ENCODE results near the gene TP53BP1.

Gene TP53BP1

DNA sequence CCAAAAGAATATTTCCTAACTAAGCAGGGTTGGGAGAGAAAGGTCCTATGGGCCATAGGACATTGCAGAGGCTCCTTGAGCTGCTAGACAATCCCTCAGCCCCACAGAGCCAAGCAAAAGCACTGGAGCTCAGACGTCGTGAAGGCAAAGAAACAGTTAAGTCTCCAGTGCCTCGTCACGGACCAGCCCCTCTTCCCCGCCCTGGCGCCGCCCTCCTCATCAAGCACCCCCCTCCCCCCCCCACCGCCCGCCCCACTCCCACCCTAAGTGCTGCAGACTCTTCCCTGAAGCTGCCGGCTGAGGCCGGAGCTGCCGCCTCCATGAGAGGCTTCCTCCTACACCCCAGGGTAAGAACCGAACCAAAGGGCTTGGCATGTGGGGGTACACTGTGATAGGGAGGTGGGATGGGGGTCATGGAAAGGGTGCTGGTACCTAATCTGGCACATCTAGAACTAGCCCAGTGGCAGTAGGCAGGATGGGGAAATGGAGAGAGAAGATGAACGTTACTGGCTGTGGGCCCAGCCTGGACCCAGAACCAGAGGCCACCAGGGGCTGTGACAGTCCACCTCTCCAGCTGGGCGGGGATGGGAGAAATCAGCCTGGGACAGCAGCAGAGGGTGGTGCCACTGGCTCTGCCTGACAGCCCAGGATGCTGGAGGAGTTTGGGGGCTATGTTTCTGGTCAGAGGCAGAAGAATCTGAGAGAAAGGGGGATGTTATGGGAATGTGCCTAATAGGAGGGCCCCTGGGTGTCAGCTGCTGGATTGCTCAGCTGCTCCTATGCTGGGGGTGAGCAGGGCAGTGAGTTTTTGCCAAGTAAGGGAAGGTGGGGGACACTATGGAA, 24.6 kb upstream of the TP53BP1 start, which contains the start of gene MAP1A:
TSS of gene MAP1A (plus strand) at position 255 of the 843 bp plus-strand sequence. CDS start 3,866 bp downstream, outside the sequence.
- DNase-seq: peak; percentile 48

DNA sequence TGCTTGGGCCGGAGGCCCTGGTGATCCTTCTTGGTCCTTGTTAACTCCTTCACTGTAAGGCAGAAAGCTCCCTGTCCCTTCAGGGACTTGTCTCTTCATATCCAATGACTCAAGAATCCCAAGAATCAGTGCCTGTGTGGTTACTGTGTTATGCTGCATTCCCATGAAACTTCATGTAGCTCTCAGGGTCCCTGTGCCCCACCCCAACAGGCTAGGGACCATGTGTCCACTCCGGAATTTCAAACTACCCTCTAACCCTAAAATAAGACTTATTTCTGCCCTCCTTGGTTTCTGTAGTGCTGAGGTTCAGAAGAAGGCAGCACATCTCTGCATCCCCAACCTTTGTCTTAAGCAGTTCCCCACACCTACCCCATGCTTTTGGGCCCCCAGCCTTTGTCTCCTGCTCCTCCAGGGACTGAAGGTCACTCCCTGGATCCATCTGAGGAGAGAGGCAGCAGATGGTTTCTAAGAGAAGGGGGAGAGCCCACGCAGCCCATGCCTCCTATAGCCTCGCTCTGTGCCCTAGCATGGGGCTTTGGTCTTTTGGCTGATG, 23.9 kb upstream of the TP53BP1 start:
- DNase-seq: no peak

DNA sequence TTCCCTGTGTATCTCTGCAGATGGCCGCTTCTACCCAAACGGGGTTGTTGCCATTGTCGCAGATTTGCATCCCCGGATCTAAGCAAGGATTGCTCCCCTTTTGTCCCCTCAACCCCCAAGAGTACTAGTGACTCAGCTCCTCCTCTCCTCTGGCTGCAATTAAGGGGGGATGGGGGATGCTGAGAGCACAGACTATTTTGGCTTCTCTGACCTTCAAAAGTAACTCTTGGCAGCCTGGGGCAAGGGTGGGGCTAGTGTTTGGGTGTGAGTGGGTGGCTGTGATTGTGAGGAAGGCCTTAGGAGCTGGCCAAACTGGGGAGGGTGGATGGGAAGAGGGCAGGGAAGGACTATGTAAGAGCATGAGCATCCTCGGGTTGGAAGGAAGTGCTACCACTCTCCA, 23.2 kb upstream of the TP53BP1 start:
- DNase-seq: no peak

DNA sequence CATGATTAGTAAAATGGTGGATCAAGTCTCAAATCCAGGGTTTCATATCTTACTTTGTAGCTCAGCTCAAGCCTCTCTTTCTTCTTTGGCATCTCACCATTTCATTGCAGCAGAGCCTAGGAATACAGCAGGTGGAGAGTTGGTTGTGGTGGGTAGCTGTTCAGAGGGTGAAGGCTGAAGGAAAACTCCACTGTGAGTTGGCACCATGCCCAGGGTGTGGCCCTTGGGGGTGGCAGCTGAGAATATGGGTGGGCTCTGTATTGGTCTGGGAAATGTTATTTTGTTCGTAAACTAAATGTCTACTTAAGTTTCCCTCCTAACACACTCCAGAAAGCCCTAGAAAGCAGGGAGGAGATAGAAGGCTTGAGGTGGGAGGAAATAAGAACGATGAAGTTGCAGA, 22.8 kb upstream of the TP53BP1 start:
- DNase-seq: no peak

DNA sequence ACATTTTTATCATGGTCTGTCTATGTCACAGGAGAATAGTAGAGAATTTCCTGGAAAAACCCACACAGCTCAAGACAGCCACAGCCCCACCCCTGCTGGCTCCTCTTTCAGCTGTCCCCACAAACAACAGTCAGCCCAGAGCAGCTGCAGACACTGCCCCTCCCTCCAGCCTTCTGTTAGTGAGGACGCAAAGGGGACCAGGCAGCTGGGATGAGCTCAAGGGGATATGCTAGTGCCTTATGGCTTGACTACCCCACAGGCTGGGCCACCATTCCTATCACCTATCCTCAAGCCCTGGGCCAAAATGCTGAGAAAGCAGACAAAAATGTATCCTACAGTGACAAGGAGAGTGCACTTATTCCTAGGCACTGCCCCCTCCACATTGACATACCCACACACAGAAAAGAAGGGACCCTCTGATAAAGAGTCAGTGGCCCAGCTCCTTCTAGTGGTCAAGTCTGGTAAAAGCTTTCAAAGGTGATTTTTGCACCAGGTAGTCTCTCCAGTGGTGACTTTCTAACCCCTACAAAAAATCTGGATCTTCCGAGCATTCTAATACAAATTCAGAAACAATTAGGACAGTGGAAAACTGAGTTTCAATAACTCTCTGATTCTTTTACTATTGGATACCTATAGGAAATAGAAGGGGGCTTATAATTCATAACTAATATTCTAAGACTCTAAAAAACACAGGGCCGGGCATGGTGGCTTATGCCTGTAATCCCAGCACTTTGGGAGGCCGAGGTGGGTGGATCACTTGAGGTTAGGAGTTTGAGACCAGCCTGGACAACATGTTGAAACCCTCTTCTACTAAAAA, 21.5 kb upstream of the TP53BP1 start:
- DNase-seq: peak; percentile 3

DNA sequence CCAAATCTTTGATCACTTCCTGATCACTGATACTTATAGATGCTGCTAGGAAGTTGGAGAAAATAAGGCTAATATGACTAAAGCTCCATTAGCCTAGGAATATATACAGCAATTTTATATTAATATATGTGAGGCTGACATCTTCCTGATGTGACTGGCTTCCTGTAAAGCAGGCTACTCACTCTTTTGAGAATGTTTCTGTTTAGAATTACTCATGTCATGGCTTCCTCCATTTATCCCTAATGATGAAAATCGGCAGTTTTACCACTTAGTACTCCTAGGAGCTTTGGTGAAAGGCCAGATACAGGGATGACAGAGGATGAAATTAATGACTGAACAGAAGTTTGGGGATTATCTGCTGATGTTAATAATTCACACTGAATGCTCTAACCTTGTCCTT, 20.6 kb upstream of the TP53BP1 start:
- DNase-seq: no peak

DNA sequence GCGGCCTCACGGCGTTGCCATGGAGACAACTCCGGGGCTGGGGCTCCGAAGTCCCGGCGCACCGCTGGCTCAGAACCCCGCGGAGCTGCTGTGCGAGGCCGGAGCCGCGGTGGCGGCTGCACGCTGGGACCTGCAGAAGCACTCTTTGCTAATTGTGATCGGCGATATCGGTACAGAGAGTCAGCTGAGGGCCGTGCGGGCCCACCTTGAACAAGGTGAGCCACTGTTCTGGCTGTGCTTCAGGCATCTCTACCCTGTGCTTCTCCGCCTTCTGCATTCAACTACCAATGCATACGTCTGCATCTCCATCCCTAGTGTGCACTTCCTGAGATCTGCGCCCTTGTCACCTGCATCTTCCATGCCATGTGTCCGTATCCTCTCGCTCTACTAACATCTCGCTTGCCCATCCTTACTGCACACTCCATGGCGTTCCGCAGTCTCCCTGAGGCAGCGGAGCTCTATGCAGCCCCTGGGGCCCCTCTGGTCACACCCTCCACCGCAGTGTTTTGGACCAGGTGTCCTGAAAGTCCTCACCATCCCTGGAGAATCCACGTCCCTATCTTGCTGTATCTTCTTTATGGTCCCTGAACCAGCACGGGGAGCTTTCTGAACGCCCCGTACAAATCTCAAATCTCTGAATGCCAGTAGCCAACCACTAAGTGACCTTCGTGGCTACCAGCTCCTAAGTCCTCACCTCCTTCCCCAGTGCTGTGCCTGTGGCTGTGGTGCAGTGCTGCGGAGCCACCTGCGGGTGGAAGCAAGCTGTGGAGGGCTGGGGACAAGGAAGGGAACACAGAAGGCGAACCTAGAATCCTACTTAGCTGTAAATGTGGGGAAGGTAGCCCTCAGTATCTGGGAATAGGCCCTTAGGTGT, 18.3 kb upstream of the TP53BP1 start:
- peak; percentile 72 for DNase-seq

DNA sequence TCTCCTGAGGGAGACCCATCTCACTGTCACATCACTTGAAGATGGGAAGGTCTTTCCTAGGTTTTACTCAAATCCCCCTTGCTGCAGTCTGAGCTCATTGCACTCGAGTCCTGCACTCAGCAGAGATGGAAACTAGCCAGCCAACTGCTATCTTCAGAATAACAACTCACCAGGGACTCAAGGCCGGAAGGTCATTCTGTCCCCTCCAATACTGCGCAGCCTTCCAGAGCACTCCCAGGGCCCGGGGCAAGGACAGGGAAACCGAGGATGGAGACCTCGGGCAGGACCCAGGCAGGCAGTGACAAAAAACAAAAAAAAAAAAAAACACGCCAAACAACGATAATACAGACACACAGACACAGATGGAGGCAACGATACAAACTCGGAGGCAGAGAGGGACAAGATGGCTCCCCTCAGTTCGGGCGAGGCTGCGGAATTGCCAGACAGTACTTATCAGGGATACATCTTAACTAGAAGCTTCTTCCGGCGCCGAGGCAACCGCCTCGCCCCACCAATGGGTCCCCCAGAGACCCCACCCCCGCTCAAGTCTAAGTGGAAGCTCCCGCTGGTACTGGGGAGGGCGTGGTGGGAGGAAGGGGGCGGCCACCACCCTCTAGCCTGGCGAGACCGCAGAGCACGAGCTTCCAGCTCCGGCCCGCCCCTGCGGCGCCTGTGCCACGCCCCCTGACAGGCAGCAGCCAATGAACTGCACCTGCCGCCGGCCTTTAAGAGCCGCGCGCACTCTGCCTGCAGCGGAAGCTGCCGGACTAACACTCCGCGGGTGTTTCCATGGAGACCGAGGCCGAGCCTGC, 17.4 kb upstream of the TP53BP1 start:
- DNase-seq: peak; percentile 93

DNA sequence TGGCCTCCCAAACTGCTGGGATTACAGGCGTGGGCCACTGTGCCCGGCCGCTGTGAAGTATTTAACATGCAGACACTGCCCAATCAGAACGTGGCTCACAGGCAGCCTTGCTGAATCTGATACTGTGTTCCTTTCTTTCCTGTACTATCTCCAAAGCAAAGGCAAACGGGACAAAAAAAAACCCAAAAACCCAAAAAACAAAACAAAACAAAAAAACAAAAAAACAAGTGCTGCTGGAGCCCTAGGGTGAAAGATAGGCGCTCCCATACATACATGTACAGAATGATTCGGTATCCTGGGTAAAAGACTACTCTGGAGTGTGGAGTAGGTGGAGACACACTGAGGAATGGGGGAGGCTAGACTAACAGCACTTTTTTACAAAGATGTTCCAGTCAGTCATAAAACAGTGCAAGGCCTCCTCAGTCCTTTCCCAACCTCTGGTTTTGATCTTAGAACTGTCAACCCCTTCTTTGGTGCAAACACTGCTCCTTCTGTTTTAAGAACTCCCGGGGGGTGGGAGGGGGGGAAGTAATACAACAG, 16.8 kb upstream of the TP53BP1 start:
- DNase-seq: no peak

DNA sequence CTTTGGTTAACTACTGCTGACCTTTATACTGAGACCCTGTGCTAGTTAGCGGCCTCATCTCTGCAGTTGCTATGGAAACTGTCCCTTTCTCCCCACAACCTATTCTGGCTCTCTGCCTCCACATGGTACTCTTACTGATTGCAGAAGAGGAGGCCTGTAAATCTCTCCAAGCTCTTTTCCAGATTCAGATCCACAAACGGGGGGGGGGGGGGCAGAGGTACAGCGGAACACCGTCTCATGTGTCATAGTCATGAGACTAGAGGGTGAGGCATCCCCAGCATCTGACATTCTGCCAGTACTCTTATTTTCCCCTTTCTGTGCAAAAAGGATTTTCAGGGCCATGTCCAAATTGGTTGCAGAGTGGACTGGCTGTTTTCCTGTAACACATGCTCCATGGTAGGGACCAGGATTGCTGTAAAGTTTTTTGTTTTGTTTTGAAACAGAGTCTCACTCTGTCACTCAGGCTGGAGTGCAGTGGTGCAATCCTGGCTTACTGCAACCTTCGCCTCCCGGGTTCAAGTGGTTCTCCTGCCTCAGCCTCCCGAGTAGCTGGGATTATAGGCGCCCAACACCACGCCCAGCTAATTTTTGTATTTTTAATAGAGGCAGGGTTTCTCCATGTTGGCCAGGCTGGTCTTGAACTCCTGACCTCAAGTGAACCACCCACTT, 16.2 kb upstream of the TP53BP1 start:
- DNase-seq: peak; percentile 62

DNA sequence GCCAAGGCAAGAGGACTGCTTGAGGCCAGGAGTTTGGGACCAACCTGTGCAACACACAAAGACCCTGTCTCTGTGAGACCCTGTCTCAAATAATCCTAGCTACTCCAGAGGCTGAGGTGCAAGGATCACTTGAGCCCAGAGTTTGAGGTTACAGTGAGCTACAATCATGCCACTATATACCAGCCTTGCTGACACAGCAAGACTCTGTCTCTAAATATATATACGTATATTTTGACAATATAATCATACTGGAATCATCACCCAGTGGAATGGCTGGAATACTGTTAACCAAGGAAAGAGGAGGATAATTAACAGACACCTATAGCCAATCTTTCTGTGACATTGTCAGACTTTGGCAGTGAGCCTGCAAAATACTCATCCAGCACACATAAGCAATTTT, 15.5 kb upstream of the TP53BP1 start:
- no peak for DNase-seq

DNA sequence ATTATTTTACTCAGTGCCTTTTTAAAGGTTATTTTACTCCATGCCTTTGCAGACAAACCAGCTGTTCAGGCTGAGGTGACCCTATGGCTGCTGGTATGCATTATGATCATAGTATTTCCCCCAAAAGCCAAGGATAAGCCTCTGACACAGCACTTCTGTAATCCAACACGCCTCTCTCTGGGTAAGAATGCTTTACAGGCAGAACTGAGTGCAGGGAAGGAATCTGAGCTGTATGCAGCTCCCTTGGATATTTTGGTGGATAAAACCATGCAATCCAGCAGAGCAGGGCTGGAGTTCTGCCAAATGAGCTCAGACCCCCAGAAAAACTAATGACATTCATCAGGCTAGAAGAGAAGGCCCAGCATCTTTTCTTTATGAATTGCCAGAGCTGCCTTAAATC, 12.8 kb upstream of the TP53BP1 start:
- no peak for DNase-seq

DNA sequence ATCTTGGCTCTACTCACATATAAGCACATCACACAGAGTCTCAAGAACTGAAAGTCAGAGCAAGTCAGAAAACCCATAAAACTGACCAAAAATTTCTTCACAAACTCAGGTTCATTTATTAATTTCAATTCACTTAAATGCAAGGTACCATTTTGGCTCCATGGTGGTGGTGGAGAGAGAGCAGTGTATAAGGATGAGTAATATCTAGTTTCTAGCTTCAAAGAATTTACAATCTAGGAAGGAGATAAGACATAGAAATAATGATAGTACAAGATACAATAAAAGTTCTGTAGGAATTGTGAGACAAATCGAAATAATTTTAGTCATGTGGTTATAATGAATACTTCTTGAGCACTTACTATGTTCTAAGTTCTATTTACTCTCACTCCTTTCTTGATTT, 6.7 kb upstream of the TP53BP1 start:
- DNase-seq: no peak

DNA sequence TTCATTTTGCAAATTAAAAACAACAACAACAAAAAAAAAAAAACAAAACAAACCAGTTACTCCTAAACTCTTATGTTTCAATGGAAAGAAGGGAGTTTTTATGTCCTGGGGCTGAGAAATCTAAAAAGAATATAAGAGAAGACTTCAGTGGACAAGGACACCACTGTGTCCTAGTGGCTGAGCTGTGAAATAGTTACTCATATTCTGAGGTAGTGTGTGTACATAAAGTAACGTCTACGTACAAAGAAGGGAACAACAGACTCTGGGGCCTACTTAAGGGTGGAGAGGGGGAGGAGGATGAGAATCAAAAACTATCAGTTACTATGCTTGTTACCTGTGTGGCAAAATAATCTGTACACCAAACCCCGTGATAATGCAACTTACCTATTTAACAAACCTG, 6.0 kb upstream of the TP53BP1 start:
- no peak for DNase-seq

DNA sequence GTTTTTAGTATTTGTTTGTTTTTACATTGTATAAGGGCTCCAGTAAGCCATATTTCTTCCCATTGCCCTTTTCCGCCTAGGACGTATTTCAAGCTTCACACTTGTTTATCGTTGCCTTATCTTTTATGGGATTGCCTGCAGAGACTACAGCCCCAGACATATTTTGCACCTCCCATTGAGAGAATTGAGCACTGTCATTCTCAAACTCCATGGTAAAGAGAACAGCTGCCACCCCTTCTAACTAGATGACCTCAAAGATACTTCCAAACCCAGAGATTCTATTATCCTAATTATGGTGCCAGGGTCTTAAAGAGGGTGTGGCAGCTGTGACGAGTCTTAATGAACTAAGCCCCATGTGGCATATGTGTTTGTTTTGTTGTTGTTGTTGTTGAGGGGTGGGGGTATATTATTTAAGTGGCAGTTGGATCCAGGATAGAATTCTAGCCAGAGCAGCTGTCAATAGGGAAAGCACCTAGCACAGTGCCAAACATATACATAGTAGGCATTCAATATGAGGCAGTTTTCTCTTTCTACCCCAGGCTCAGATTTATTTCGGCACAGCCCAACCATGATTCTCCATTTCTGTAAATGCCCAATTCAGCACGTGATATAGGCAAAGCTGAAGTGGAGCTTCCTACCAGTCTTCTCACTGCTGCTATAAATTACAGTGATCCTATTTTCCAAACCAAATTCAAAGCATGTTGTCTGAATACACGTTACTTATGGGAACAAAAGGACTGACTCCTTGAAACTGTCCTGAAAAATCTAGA, 932 bp upstream of the TP53BP1 start:
- no peak for DNase-seq

DNA sequence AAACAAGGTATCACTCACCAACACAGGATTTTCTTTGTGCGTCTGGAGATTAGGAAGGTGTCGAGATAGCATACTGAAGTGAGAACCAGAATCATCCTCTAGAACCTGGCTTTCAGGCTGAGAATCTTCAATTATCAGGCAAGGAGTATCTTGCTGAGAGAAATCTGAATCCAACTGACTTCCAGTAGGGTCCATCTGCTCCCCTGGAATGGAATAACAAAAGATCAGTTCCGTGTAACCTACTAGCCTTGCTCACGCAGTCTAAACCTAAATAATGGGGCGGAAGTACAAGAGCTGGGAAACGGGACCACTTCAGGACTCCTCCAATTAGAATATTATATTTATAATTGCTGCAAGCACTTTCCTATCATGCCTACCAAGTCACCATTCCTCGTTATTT, 690 bp downstream of the TP53BP1 start:
- DNase-seq: no peak

DNA sequence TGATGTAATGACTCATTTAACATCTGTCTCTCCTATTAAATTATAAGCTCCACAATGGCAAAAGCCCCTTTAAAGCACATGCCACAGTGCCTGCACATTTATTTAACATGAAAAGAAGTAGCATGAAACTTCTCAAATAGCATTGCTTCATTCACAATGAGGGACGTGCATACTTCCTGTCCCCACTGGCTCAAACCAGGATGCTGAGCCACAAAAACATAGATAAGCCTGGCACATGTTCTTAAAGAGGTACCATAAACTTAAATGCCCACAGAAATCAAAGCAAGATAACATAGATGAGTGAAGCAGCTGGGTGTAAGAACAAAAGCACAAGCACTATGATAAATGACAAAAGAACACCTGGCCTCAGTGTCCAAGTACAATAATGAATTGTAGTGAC, 3.8 kb downstream of the TP53BP1 start:
- no peak for DNase-seq

DNA sequence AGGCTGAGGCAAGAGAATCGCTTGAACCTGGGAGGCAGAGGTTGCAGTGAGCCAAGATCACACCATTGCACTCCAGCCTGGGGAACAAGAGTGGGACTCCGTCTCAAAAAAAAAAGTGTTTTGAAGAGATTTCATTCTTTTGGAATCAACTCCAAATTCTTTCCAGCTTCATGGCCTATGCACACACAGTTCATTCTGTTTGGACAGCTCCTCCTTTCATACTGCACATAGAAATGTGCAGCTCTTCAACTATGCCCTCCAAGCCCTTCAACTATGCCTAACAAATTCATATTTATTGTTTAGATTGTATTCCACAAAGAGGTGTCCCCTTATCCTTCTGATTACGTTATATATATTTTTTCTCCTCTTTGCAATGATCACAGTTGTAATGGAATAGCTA, 4.2 kb downstream of the TP53BP1 start:
- DNase-seq: no peak

DNA sequence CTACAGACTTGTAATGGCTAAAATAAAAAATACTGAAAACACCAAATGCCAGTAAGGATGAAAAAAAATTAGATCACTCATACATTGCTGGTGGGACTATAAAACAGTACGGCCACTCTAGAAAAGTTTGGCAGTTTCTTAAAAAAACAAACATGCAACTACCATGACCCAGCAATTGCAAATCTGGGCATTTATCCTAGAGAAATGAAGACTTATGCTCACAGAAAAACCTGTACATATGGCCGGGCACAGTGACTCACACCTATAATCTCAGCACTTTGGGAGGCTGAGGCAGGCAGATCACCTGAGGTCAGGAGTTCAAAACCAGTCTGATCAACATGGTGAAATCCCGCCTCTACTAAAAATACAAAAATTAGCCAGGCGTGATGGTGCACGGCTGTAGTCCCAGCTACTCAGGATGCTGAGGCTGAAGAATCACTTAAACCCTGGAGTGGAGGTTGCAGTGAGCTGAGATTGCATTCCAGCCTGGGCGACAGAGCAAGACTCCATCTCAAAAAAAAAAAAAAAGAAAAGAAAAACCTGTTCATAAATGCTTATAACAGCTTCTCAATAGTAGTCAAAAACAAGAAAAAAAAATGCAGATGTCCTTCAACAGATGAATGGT, 5.6 kb downstream of the TP53BP1 start:
- DNase-seq: no peak

DNA sequence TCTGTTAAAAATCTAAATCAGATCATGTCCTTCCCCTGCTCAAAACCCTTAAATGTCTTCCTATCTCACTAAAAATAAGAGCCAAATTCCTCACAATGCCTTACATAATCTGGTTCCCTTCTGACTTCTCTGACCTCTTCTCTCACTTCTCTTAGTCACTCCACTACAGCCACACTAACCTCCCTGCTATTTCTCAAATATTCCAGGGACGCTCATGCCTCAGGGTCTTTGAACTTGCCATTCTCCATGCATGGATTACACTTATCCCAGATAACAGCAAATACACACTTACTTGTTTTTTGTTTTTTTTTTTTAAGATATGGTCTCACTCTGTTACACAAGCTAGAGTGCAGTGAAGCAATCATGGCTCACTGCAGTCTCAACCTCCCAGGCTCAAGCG, 8.5 kb downstream of the TP53BP1 start:
- DNase-seq: no peak

Data from NCI-H1092 treated with DMSO at 0.1 percent for 48 hours (cell line).